ENCODE results near the gene ATF6. TPM values are rescaled to one million over a fixed set of nuclear protein-coding genes. Genes with fewer than 3 reads are reported as not detected.

Gene ATF6
- total RNA-seq, 2 experiments from 2014 or later: 16.9 to 17.3 TPM

DNA sequence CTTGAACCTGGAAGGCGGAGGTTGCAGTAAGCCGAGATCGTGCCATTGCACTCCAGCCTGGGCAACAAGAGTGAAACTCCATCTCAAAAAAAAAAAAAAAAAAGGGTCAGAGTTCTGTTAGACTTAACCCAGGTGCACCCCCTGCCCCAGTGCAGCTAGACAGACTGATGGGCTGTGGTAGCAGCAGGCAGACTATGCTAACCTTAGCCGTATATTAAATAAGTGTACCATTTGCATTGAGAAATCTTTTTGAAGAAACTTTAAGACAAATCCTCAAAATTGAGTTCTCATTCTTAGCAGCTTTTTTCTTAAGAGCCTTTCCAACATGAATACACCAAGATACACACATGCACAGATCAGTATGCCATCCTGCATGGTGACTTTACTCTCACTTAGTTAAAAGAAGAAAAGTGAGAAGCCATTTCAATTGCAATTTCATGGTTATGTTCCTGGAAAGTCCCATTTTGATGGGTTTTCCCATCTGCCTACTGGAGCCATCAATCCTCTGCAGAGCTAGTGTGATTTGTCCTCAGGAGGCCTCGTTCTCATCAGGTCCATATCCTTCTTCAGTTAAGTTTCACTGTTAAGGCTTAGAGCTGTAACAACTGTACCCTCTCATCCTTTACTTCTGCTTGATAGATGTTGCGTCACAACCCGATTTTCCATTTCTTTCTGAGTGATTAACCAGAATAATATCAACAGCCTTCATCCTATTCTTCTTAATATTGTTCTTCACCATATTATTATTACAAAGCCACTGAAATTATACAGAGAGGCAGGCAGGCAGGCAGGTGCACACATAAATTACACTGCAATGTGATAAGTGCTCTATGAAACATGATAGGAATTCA is 37.5 kb upstream of the ATF6 start:
- H3K9me3 Mint-ChIP-seq: no peaks in the 10 kb centered on the region
- peaks cover 11% of the 10 kb centered on the region for H3K27me3 Mint-ChIP-seq

DNA sequence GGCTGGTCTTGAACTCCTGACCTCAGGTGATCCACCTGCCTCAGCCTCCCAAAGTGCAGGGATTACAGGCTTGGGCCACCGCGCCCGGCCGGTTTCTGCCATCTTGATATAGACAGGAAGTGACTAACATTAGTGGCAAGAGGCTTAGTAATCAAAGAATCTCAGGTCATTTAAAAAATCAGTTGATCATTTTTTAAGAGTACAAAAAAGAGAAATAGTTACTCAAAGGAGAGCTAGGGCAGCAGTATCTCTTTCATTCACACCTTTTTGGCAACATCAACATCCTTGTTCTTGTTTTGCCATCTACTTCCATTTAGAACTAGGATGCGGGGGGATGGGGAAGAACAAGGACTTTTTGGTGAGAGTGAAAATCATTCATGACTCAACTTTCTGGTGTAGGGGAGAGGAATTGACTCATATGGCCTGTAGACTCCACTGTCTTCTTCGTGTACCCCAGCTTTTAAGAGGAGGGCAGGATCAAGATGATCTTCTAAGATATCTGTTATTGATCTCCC is 36.0 kb upstream of the ATF6 start:
- Mint-ChIP-seq H3K4me3 (peak overlapping the region; percentile 20), H3K36me3 (ENCODE audit: low read depth) (no peaks in the 10 kb centered on the region), H3K27ac (peak overlapping the region; percentile 88), H3K27me3 (peaks cover 5% of the 10 kb centered on the region), H3K4me1 (ENCODE audit: low read depth) (peaks cover 43% of the 10 kb centered on the region), H3K9me3 (no peaks in the 10 kb centered on the region)
- TF ChIP-seq, protein P1, sequence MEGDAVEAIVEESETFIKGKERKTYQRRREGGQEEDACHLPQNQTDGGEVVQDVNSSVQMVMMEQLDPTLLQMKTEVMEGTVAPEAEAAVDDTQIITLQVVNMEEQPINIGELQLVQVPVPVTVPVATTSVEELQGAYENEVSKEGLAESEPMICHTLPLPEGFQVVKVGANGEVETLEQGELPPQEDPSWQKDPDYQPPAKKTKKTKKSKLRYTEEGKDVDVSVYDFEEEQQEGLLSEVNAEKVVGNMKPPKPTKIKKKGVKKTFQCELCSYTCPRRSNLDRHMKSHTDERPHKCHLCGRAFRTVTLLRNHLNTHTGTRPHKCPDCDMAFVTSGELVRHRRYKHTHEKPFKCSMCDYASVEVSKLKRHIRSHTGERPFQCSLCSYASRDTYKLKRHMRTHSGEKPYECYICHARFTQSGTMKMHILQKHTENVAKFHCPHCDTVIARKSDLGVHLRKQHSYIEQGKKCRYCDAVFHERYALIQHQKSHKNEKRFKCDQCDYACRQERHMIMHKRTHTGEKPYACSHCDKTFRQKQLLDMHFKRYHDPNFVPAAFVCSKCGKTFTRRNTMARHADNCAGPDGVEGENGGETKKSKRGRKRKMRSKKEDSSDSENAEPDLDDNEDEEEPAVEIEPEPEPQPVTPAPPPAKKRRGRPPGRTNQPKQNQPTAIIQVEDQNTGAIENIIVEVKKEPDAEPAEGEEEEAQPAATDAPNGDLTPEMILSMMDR (IDR thresholded peaks at IDR 0.05): no peak
- ChIA-PET CTCF (interaction anchor here (0.8 to 3.0 kb wide), 4 partner anchors 9 to 243 kb away, joined by 3 to 22 read pairs (median 8); no protein-coding TSS in a partner anchor), POLR2A (interaction anchor here (1.5 kb wide), 1 partner anchor 330 kb away, joined by 3 read pairs; no protein-coding TSS in a partner anchor)
- intact Hi-C loops (cut with micrococcal nuclease): loop anchor here (10.0 kb wide), 1 partner anchor 105 kb away; no protein-coding TSS in a partner anchor
- ATAC-seq (peak; percentile 50), DNase-seq (peak; percentile 56)

More for the DNA sequence above, 37.5 kb upstream of the ATF6 start:
- ChIA-PET POLR2A (interaction anchor here (1.0 kb wide), 1 partner anchor 13 kb away, joined by 4 read pairs; no protein-coding TSS in a partner anchor), CTCF (interaction anchor here (1.5 to 4.1 kb wide), 2 partner anchors 10 to 13 kb away, joined by 5 to 32 read pairs; no protein-coding TSS in a partner anchor)
- Mint-ChIP-seq H3K4me1 (ENCODE audit: low read depth) (peaks cover 43% of the 10 kb centered on the region), H3K4me3 (no peak overlapping the region), H3K36me3 (ENCODE audit: low read depth) (no peaks in the 10 kb centered on the region), H3K27ac (no peak overlapping the region)
- DNase-seq (no peak), ATAC-seq (no peak)
- intact Hi-C loops (cut with micrococcal nuclease): no loop called here
- TF ChIP-seq, protein P1 (IDR thresholded peaks at IDR 0.05): no peak

DNA sequence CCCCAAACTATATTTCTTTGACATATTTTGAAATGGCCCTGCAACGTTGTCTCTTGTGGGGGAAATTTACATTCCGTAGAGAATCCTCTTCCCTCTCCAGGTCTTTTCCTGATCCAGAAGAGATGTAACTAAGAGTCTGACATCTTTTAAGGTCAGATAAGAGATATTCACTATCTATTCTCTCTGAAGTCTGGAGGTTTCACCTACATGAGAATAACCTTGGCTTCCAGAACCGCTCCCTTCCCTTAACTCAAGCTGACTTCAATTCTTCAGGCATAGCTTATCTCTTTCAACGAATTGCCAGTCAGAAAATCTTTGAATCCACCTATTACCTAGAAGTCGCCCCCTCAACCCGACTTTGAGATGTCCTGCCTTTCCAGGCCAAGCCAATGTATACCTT is 34.9 kb upstream of the ATF6 start:
- TF ChIP-seq, protein P1 (IDR thresholded peaks at IDR 0.05): no peak
- no peaks in the 10 kb centered on the region for H3K9me3 Mint-ChIP-seq
- H3K27ac Mint-ChIP-seq: no peak overlapping the region
- intact Hi-C loops (cut with micrococcal nuclease): loop anchor here (10.0 kb wide), 1 partner anchor 106 kb away; no protein-coding TSS in a partner anchor
- ChIA-PET POLR2A (no interaction called here), CTCF (interaction anchor here (2.1 to 3.0 kb wide), 2 partner anchors 10 to 244 kb away, joined by 6 to 22 read pairs; no protein-coding TSS in a partner anchor)
- H3K27me3 Mint-ChIP-seq: peaks cover 1% of the 10 kb centered on the region
- no peak for DNase-seq
- H3K36me3 Mint-ChIP-seq (ENCODE audit: low read depth): no peaks in the 10 kb centered on the region
- H3K4me1 Mint-ChIP-seq (ENCODE audit: low read depth): peaks cover 47% of the 10 kb centered on the region
- no peak overlapping the region for H3K4me3 Mint-ChIP-seq
- ATAC-seq: no peak

DNA sequence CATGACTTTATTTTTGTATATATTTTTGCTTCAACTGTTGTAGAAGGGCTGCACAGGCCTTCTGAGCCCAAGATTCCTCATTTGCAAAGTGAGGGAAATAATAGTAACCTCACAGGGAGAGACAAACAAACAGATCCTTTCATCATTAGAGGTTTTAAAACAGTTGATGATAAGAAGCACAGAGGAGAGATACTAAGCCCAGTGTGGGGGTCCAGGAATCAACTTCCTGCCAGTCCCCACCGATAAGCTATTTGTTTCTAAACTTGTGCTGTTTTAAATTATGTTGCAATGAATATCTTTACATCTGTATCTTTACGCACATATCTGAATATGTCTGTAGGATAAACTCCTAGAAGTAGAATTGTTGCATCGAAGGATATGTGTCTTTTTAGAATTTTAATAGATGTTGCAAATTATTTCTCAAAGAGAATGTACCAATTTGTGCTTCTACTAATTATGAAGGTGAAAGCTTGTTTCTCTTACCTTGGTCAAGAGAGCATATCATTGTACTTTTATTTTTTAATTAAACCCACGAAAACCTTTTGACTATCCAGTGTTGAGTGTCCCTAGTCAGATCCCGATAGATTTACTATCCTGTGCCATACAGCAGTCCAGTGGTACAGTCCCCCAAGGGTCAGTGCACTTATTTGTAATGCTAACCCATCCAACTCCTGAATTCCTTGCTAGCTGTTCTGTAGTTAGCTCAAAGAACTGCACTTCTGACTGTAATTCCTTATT is 34.0 kb upstream of the ATF6 start:
- TF ChIP-seq, protein P1 (IDR thresholded peaks at IDR 0.05): no peak
- ATAC-seq (no peak), DNase-seq (no peak)
- Mint-ChIP-seq H3K4me1 (ENCODE audit: low read depth) (peaks cover 53% of the 10 kb centered on the region), H3K27me3 (peaks cover 3% of the 10 kb centered on the region), H3K27ac (no peak overlapping the region), H3K9me3 (no peaks in the 10 kb centered on the region), H3K4me3 (no peak overlapping the region), H3K36me3 (ENCODE audit: low read depth) (no peaks in the 10 kb centered on the region)
- POLR2A ChIA-PET: interaction anchor here (0.9 to 1.3 kb wide), 2 partner anchors 18 to 25 kb away, joined by 3 to 4 read pairs; partner anchors contain the start of genes DUSP12 and FCRLA
- intact Hi-C loops (cut with micrococcal nuclease): loop anchor here (10.0 kb wide), 1 partner anchor 107 kb away; no protein-coding TSS in a partner anchor
- CTCF ChIA-PET: interaction anchor here (1.2 to 3.0 kb wide), 2 partner anchors 9 to 192 kb away, joined by 3 to 22 read pairs; no protein-coding TSS in a partner anchor
